Muscle layer of colon (tissue), 2 donors: ENCODE measurements around the gene INHBB.
"Not testable (repeated sequence)": the region's sequence is repeated elsewhere in the genome, so short reads cannot be mapped to it uniquely, and the experiment has no call there.

Source experiments
- H3K27ac ChIP-seq: one replicate; pipeline ENCODE4 v1.7.0; 2013; ENCODE audit warnings: low read depth, mild to moderate bottlenecking, low read length, moderate library complexity
- H3K27me3 ChIP-seq, 2 donors: one replicate each; pipeline ENCODE4 v1.7.0; 2013; ENCODE audit warnings: low read length in 2 of 2, mild to moderate bottlenecking in 2 of 2; ENCODE audit not compliant: insufficient read depth in 2 of 2, control insufficient read depth in 1 of 2
- H3K36me3 ChIP-seq: one replicate; pipeline ENCODE4 v1.7.0; 2013; ENCODE audit warnings: mild to moderate bottlenecking, low read length; ENCODE audit not compliant: insufficient read depth
- H3K4me1 ChIP-seq: one replicate; pipeline ENCODE4 v1.7.0; 2013; ENCODE audit warnings: mild to moderate bottlenecking, low read length; ENCODE audit not compliant: insufficient read depth
- H3K4me3 ChIP-seq, 2 donors: one replicate each; pipeline ENCODE4 v1.7.0; 2013; ENCODE audit warnings: low read length in 2 of 2, low read depth in 1 of 2, mild to moderate bottlenecking in 1 of 2, moderate library complexity in 1 of 2
- H3K9ac ChIP-seq: one replicate; pipeline ENCODE4 v1.7.0; 2013; ENCODE audit warnings: low read length
- H3K9me3 ChIP-seq: one replicate; pipeline ENCODE4 v1.7.0; 2013; ENCODE audit warnings: mild to moderate bottlenecking, low read length
- donor health status: abdominal sarcoma.
- donor health status: Adenocarcinoma of cecum.

INHBB gene

GRCh38 chr2:120317180-120317533, 28.8 kb upstream of the INHBB start:
- no peak overlapping the region for H3K4me3 ChIP-seq
- no peak overlapping the region for H3K9ac ChIP-seq
- H3K4me1 ChIP-seq, result peaks cover 5% of the 10 kb centered on the region
- H3K27me3 ChIP-seq, result no peaks in the 10 kb centered on the region
- no peaks in the 10 kb centered on the region for H3K9me3 ChIP-seq
- no peaks in the 10 kb centered on the region for H3K36me3 ChIP-seq
- H3K27ac ChIP-seq, result no peak overlapping the region

- Histone ChIP-seq H3K27ac (no peak overlapping the region), H3K4me1 (peaks cover 1% of the 10 kb centered on the region), H3K27me3 (no peaks in the 10 kb centered on the region), H3K9ac (no peak overlapping the region), H3K4me3 (no peak overlapping the region), H3K36me3 (no peaks in the 10 kb centered on the region), H3K9me3 (no peaks in the 10 kb centered on the region)
Observed at GRCh38 chr2:120317916-120318315, 28.0 kb upstream of the INHBB start.

- Histone ChIP-seq H3K9me3 (no peaks in the 10 kb centered on the region), H3K27ac (no peak overlapping the region), H3K36me3 (no peaks in the 10 kb centered on the region), H3K27me3 (no peaks in the 10 kb centered on the region), H3K4me1 (no peaks in the 10 kb centered on the region), H3K9ac (no peak overlapping the region), H3K4me3 (no peak overlapping the region)
Observed at GRCh38 chr2:120318626-120319025, 27.3 kb upstream of the INHBB start.

- Histone ChIP-seq H3K27me3 (no peaks in the 10 kb centered on the region), H3K4me3 (no peak overlapping the region), H3K9me3 (no peaks in the 10 kb centered on the region), H3K4me1 (no peaks in the 10 kb centered on the region), H3K9ac (no peak overlapping the region), H3K27ac (no peak overlapping the region), H3K36me3 (no peaks in the 10 kb centered on the region)
Observed at GRCh38 chr2:120319123-120319522, 26.8 kb upstream of the INHBB start.

GRCh38 chr2:120319686-120320317, 26.1 kb upstream of the INHBB start:
- Histone ChIP-seq H3K9ac (no peak overlapping the region), H3K27ac (no peak overlapping the region)

GRCh38 chr2:120320318-120320851, 25.6 kb upstream of the INHBB start:
- H3K27ac ChIP-seq, result no peak overlapping the region
- H3K4me3 ChIP-seq, result no peak overlapping the region
- H3K36me3 ChIP-seq, result no peaks in the 10 kb centered on the region
- no peaks in the 10 kb centered on the region for H3K27me3 ChIP-seq
- H3K9me3 ChIP-seq, result no peaks in the 10 kb centered on the region
- H3K9ac ChIP-seq, result no peak overlapping the region
- no peaks in the 10 kb centered on the region for H3K4me1 ChIP-seq

More at GRCh38 chr2:120319686-120320317, 26.1 kb upstream of the INHBB start:
- H3K27me3 ChIP-seq, result no peaks in the 10 kb centered on the region
- H3K9me3 ChIP-seq, result no peaks in the 10 kb centered on the region
- H3K4me3 ChIP-seq, result no peak overlapping the region
- H3K4me1 ChIP-seq, result no peaks in the 10 kb centered on the region
- no peaks in the 10 kb centered on the region for H3K36me3 ChIP-seq

GRCh38 chr2:120320887-120321556, 24.9 kb upstream of the INHBB start:
- H3K4me3 ChIP-seq, H3K36me3 ChIP-seq, H3K9ac ChIP-seq, H3K9me3 ChIP-seq, H3K27ac ChIP-seq, H3K4me1 ChIP-seq, H3K27me3 ChIP-seq: not testable (repeated sequence)

GRCh38 chr2:120321721-120322284, 24.1 kb upstream of the INHBB start:
- Histone ChIP-seq H3K36me3 (no peaks in the 10 kb centered on the region), H3K4me3 (no peak overlapping the region), H3K27me3 (no peaks in the 10 kb centered on the region), H3K9ac (no peak overlapping the region), H3K27ac (no peak overlapping the region), H3K9me3 (no peaks in the 10 kb centered on the region), H3K4me1 (no peaks in the 10 kb centered on the region)

GRCh38 chr2:120322329-120322728, 23.6 kb upstream of the INHBB start:
- H3K27me3 ChIP-seq, result no peaks in the 10 kb centered on the region
- no peaks in the 10 kb centered on the region for H3K36me3 ChIP-seq
- H3K4me3 ChIP-seq, result no peak overlapping the region
- no peaks in the 10 kb centered on the region for H3K9me3 ChIP-seq
- no peak overlapping the region for H3K27ac ChIP-seq
- H3K4me1 ChIP-seq, result no peaks in the 10 kb centered on the region
- H3K9ac ChIP-seq, result no peak overlapping the region

- Histone ChIP-seq H3K4me1 (no peaks in the 10 kb centered on the region), H3K9ac (no peak overlapping the region), H3K27me3 (no peaks in the 10 kb centered on the region), H3K4me3 (no peak overlapping the region), H3K27ac (no peak overlapping the region), H3K9me3 (no peaks in the 10 kb centered on the region), H3K36me3 (no peaks in the 10 kb centered on the region)
Observed at GRCh38 chr2:120323214-120323613, 22.7 kb upstream of the INHBB start.

GRCh38 chr2:120323807-120324399, 22.0 kb upstream of the INHBB start:
- Histone ChIP-seq H3K9ac (no peak overlapping the region), H3K36me3 (no peaks in the 10 kb centered on the region), H3K4me3 (no peak overlapping the region), H3K4me1 (no peaks in the 10 kb centered on the region), H3K27ac (no peak overlapping the region), H3K27me3 (no peaks in the 10 kb centered on the region), H3K9me3 (no peaks in the 10 kb centered on the region)
